ENCODE data around the gene SNAI3.

The SNAI3 gene

DNA sequence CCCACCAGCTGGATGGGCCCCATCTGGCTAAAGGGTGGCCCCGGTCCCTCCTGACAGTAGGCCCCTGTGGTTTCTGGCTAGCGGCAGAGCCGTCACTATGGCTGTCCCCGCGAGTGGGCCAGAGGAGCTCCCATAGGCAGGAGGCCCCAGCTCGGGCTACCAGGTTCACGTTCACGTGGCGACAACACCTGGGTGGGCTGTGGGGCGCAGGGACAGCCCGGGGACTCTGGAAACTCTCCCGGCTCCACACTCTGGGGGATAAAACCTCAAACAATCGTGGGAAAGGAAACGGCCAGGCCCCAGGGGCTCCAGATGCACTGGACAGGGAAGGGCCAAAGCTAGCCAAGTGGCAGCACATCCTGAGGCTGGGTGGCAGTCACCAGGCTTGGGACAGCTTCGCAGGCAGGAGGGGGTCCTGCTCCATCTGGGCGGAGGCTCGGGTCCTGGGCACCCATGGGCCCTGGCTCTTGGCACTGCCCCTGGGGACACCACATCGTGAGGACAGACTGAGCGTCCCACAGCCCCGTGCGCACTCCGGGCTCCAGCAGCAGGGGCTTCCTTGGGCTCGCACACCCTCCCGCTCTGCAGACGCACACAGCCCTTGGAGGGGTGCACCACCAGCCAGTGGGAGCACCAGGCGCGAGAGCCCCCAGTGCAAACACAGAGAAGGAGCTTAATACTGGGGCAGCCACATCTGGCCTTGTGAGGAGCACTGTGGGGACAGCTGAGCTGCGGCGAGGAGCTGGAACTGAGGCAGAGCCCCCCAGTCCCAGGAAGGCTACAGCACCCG is 15.5 kb upstream of the SNAI3 start:
- H3K4me1 ChIP-seq (ENCODE audit: control insufficient read depth in 1 of 2, insufficient read depth in 2 of 2, low read length in 2 of 2): peaks cover 5 to 44% of the 10 kb centered on the region in 2 donors

DNA sequence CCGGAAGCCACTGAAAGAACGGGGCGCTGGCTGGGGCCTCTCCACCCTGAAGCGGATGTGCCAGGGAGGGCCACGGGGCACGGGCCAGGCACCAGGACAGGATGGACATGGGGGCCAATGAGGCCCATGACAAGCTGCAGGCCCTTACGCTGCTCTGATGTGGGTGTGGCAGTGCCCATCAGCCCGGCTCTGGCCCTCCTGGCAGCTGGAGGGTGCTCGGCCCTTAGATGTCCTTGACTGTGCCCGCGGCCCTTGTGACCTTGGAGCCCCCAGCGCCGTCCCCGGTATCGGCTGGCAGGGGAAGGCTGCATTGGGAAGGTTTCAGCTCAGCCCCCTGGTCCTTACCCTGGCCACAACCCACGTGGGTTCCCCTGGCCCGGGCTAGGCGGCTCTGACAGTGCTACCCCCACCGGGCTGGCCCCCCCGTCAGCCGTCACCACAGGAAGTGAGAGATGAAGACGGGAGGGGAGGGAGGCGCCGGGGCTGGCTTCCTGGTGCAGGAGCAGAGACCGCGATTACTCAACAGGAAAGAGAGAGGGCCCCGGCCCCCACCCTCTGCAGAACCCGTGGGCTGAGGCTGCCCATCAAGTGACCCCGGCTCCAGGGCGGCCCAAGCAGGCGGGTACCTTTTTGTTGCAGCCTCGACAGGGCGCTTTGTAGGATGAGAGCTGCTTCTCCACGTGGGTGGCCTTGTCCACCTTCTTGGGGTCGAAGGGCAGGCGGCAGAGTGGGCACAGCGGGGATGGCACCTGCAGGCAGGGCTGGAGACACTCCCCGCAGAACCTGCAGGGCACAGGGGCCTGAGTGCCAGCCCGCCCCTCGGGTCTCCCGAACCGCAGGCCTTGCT is 14.6 kb upstream of the SNAI3 start:
- Histone ChIP-seq H3K27me3 (ENCODE audit: low read depth, low read length) (no peaks in the 10 kb centered on the region), H3K4me1 (ENCODE audit: control insufficient read depth in 1 of 2, insufficient read depth in 2 of 2, low read length in 2 of 2) (peaks cover 5 to 42% of the 10 kb centered on the region in 2 donors), H3K4me3 (ENCODE audit: low read depth in 1 of 2, low read length in 2 of 2) (peak overlapping the region in 1 of 2 donors; percentile 44), H3K9me3 (ENCODE audit: control insufficient read depth in 1 of 2, low read length in 2 of 2) (no peaks in the 10 kb centered on the region), H3K36me3 (ENCODE audit: control insufficient read depth in 1 of 2, insufficient read depth in 2 of 2, low read length in 2 of 2) (peaks cover 0 to 51% of the 10 kb centered on the region in 2 donors), H3K27ac (ENCODE audit: low read length) (no peak overlapping the region)

More for the DNA sequence above, 15.5 kb upstream of the SNAI3 start:
- H3K9me3 ChIP-seq (ENCODE audit: control insufficient read depth in 1 of 2, low read length in 2 of 2): no peaks in the 10 kb centered on the region
- H3K36me3 ChIP-seq (ENCODE audit: control insufficient read depth in 1 of 2, insufficient read depth in 2 of 2, low read length in 2 of 2): peaks cover 0 to 42% of the 10 kb centered on the region in 2 donors
- no peaks in the 10 kb centered on the region for H3K27me3 ChIP-seq (ENCODE audit: low read depth, low read length)
- no peak overlapping the region for H3K27ac ChIP-seq (ENCODE audit: low read length)
- peak overlapping the region in 1 of 2 donors; percentile 44 for H3K4me3 ChIP-seq (ENCODE audit: low read depth in 1 of 2, low read length in 2 of 2)

- H3K9me3 ChIP-seq (ENCODE audit: control insufficient read depth in 1 of 2, low read length in 2 of 2): no peaks in the 10 kb centered on the region
- H3K36me3 ChIP-seq (ENCODE audit: control insufficient read depth in 1 of 2, insufficient read depth in 2 of 2, low read length in 2 of 2): peaks cover 0 to 56% of the 10 kb centered on the region in 2 donors
- H3K4me3 ChIP-seq (ENCODE audit: low read depth in 1 of 2, low read length in 2 of 2): peak overlapping the region in 1 of 2 donors; percentile 25
Measured at GRCh38 chr16:88700322-88700635, 14.0 kb upstream of the SNAI3 start.

GRCh38 chr16:88699180-88699579 is 12.9 kb upstream of the SNAI3 start:
- Histone ChIP-seq H3K9me3 (ENCODE audit: control insufficient read depth in 1 of 2, low read length in 2 of 2) (no peaks in the 10 kb centered on the region), H3K27ac (ENCODE audit: low read length) (no peak overlapping the region), H3K4me1 (ENCODE audit: control insufficient read depth in 1 of 2, insufficient read depth in 2 of 2, low read length in 2 of 2) (peaks cover 0 to 32% of the 10 kb centered on the region in 2 donors), H3K36me3 (ENCODE audit: control insufficient read depth in 1 of 2, insufficient read depth in 2 of 2, low read length in 2 of 2) (peaks cover 0 to 56% of the 10 kb centered on the region in 2 donors), H3K27me3 (ENCODE audit: low read depth, low read length) (no peaks in the 10 kb centered on the region), H3K4me3 (ENCODE audit: low read depth in 1 of 2, low read length in 2 of 2) (no peak overlapping the region)

More at GRCh38 chr16:88700322-88700635, 14.0 kb upstream of the SNAI3 start:
- Histone ChIP-seq H3K4me1 (ENCODE audit: control insufficient read depth in 1 of 2, insufficient read depth in 2 of 2, low read length in 2 of 2) (peaks cover 4 to 39% of the 10 kb centered on the region in 2 donors), H3K27ac (ENCODE audit: low read length) (no peak overlapping the region), H3K27me3 (ENCODE audit: low read depth, low read length) (no peaks in the 10 kb centered on the region)

DNA sequence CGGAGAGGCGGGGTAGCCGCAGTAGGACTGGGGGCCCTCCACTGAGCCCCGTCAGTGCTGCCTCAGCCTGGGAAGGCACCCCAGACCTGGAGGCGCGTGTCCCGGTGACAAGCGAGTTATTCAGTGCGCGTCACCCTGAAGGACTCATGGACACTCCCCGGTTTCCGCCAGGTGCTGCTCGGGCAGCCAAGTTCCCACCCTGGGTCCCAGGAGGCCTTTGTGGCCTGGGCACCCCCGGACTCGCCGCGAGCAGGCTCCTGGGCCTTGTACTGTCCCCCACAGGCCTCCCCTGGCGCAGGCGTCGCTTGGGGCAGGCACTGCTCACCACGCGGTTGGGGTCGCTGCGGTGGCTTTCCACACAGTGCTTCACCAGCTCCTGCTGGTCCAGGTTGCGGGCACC is 12.3 kb upstream of the SNAI3 start:
- Histone ChIP-seq H3K4me3 (ENCODE audit: low read depth in 1 of 2, low read length in 2 of 2) (no peak overlapping the region), H3K4me1 (ENCODE audit: control insufficient read depth in 1 of 2, insufficient read depth in 2 of 2, low read length in 2 of 2) (peaks cover 0 to 32% of the 10 kb centered on the region in 2 donors), H3K9me3 (ENCODE audit: control insufficient read depth in 1 of 2, low read length in 2 of 2) (no peaks in the 10 kb centered on the region), H3K27me3 (ENCODE audit: low read depth, low read length) (no peaks in the 10 kb centered on the region), H3K36me3 (ENCODE audit: control insufficient read depth in 1 of 2, insufficient read depth in 2 of 2, low read length in 2 of 2) (peaks cover 0 to 56% of the 10 kb centered on the region in 2 donors), H3K27ac (ENCODE audit: low read length) (no peak overlapping the region)

DNA sequence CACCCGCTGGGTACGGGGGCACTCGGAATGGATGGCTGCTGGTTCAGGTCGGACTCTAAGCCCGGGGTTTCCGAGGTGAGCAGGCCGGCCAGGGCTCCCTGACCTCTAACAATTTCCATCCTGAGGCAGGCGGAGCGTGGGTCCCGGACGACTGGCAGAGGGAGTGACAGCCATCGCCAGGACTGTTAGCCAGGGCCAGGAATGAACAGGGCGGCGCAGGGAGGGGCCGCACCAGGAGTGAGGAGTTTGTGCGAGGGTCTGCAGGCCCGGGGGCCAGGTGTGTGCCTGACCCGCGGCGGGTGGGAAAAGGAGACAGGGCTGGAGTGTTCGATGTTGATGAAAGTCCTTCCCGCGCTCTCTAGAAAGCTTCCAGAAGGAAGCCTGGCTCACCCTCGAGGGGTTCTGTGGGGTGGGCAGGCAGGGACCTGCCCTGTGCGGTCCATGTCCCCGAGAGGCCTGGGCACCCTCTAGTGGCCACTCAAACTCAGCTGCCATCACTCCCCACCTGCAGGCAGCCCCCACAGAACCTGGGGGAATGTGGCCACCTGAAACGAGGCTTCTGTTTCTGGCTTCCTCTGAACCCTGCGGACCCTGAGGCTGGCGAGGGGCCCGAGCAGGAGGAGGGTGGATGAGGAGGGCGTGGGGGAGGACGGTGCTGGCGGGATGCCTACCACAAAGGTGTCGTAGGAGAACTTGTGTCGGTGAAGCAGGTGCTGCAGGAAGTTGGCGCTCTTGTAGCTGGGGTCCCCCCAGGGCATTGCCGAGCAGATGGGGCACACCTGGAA is 11.7 kb upstream of the SNAI3 start:
- Histone ChIP-seq H3K36me3 (ENCODE audit: control insufficient read depth in 1 of 2, insufficient read depth in 2 of 2, low read length in 2 of 2) (peaks cover 0 to 56% of the 10 kb centered on the region in 2 donors), H3K4me1 (ENCODE audit: control insufficient read depth in 1 of 2, insufficient read depth in 2 of 2, low read length in 2 of 2) (peaks cover 0 to 28% of the 10 kb centered on the region in 2 donors), H3K27ac (ENCODE audit: low read length) (no peak overlapping the region), H3K4me3 (ENCODE audit: low read depth in 1 of 2, low read length in 2 of 2) (no peak overlapping the region), H3K9me3 (ENCODE audit: control insufficient read depth in 1 of 2, low read length in 2 of 2) (no peaks in the 10 kb centered on the region), H3K27me3 (ENCODE audit: low read depth, low read length) (no peaks in the 10 kb centered on the region)

DNA sequence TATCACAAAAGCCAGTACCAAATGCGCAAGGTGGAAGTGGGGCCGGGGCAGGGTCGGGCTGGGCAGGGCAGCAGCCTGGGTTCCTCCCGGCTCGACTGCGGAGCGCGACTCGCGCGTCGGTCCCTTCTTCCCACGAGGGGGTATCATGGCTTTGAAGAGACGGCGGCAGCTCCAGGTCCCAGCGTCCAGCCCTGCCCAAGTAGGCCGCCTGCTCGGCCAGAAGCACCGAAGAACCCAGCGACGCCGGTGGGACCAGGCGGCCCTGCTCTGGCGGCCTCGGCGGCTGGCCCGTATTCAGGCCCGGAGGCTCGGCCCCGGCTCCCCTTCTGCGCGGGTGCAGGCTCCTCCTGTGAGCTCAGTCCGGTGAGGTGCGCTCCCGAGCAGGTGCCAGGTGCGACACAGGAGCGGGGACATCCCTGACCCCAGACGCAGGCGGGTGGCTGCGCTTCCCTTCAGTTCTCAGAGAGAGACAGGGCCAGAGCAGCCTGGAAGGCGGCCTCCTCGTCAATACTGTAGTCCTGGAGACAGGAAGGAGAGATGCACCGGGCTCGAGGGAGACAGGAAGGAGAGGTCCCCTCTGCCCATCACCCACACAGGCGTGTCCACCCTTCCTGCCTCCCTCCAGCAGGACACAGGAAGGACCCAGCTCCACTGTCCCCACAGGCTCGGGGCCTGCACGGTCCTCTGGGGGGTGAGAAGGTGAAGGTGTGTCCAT is 11.0 kb upstream of the SNAI3 start:
- no peaks in the 10 kb centered on the region for H3K27me3 ChIP-seq (ENCODE audit: low read depth, low read length)
- H3K9me3 ChIP-seq (ENCODE audit: control insufficient read depth in 1 of 2, low read length in 2 of 2): no peaks in the 10 kb centered on the region
- no peak overlapping the region for H3K4me3 ChIP-seq (ENCODE audit: low read depth in 1 of 2, low read length in 2 of 2)
- peaks cover 0 to 56% of the 10 kb centered on the region in 2 donors for H3K36me3 ChIP-seq (ENCODE audit: control insufficient read depth in 1 of 2, insufficient read depth in 2 of 2, low read length in 2 of 2)
- no peak overlapping the region for H3K27ac ChIP-seq (ENCODE audit: low read length)
- peaks cover under 1 to 23% of the 10 kb centered on the region in 2 donors for H3K4me1 ChIP-seq (ENCODE audit: control insufficient read depth in 1 of 2, insufficient read depth in 2 of 2, low read length in 2 of 2)

- Histone ChIP-seq H3K27ac (ENCODE audit: low read length) (no peak overlapping the region), H3K4me3 (ENCODE audit: low read depth in 1 of 2, low read length in 2 of 2) (no peak overlapping the region), H3K9me3 (ENCODE audit: control insufficient read depth in 1 of 2, low read length in 2 of 2) (no peaks in the 10 kb centered on the region), H3K27me3 (ENCODE audit: low read depth, low read length) (no peaks in the 10 kb centered on the region), H3K36me3 (ENCODE audit: control insufficient read depth in 1 of 2, insufficient read depth in 2 of 2, low read length in 2 of 2) (peaks cover 0 to 56% of the 10 kb centered on the region in 2 donors), H3K4me1 (ENCODE audit: control insufficient read depth in 1 of 2, insufficient read depth in 2 of 2, low read length in 2 of 2) (peaks cover 2 to 19% of the 10 kb centered on the region in 2 donors)
Measured at GRCh38 chr16:88696441-88696840, 10.1 kb upstream of the SNAI3 start.

GRCh38 chr16:88695753-88696152 is 9.4 kb upstream of the SNAI3 start:
- peaks cover 0 to 53% of the 10 kb centered on the region in 2 donors for H3K36me3 ChIP-seq (ENCODE audit: control insufficient read depth in 1 of 2, insufficient read depth in 2 of 2, low read length in 2 of 2)
- no peak overlapping the region for H3K27ac ChIP-seq (ENCODE audit: low read length)
- H3K4me3 ChIP-seq (ENCODE audit: low read depth in 1 of 2, low read length in 2 of 2): no peak overlapping the region

DNA sequence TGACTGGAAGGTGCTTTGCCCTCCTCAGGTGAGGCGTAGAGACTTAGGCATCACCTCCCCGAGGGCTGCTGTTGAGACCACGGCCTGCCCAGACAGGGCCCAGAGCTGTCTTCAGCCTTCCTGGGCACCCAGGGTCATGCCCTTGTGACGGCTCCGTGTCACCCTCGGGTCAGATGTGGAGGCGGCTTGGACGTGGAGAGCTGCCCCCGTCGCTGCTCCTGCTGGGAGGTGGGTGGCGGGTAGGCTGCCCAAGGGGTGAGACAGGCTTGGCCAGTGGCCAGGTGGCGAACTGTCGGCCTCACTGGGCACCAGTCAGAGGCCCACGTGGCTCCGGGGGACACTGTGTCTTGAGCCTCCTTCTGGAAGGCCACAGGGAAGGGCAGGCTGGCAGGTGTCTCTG is 8.9 kb upstream of the SNAI3 start:
- Histone ChIP-seq H3K4me1 (ENCODE audit: control insufficient read depth in 1 of 2, insufficient read depth in 2 of 2, low read length in 2 of 2) (peaks cover 2 to 10% of the 10 kb centered on the region in 2 donors), H3K4me3 (ENCODE audit: low read depth in 1 of 2, low read length in 2 of 2) (no peak overlapping the region), H3K9me3 (ENCODE audit: control insufficient read depth in 1 of 2, low read length in 2 of 2) (no peaks in the 10 kb centered on the region), H3K27me3 (ENCODE audit: low read depth, low read length) (peaks cover 7% of the 10 kb centered on the region), H3K36me3 (ENCODE audit: control insufficient read depth in 1 of 2, insufficient read depth in 2 of 2, low read length in 2 of 2) (peaks cover 0 to 48% of the 10 kb centered on the region in 2 donors), H3K27ac (ENCODE audit: low read length) (no peak overlapping the region)

More at GRCh38 chr16:88695753-88696152, 9.4 kb upstream of the SNAI3 start:
- Histone ChIP-seq H3K4me1 (ENCODE audit: control insufficient read depth in 1 of 2, insufficient read depth in 2 of 2, low read length in 2 of 2) (peaks cover 2 to 15% of the 10 kb centered on the region in 2 donors), H3K27me3 (ENCODE audit: low read depth, low read length) (peaks cover 4% of the 10 kb centered on the region), H3K9me3 (ENCODE audit: control insufficient read depth in 1 of 2, low read length in 2 of 2) (no peaks in the 10 kb centered on the region)
